Common myeloid progenitor, CD34-positive (primary cell): Measurements from ENCODE around the gene RORC.
"Not testable (repeated sequence)": the region's sequence is repeated elsewhere in the genome, so short reads cannot be mapped to it uniquely, and the experiment has no call there.

ENCODE experiments used
- CTCF ChIA-PET: fragments of 350-600 bp; sonication (Branson Sonifier 250); formaldehyde crosslinking; loops from one replicate; lab custom pipeline; 2021; ENCODE audit warnings: antibody characterized with exemption; lab: Charles Lee
- POLR2A ChIA-PET: fragments of 350-600 bp; sonication (Branson Sonifier 250); formaldehyde crosslinking; loops from one replicate; lab custom pipeline; 2021; ENCODE audit warnings: antibody characterized with exemption; lab: Charles Lee
- DNase-seq, 3 donors: peaks; one replicate each; pipeline versions ENCODE4 v3.0.0 to v3.0.0-alpha.2; 2013
- H3K27ac ChIP-seq, 2 experiments: 1 replicate in 1 of 2; 2 replicates in 1 of 2; pipeline ENCODE4 v1.7.0; 2013; ENCODE audit warnings: inconsistent platforms in 2 of 2, low read length in 2 of 2, mild to moderate bottlenecking in 2 of 2, low read depth in 1 of 2, moderate library complexity in 1 of 2; ENCODE audit not compliant: severe bottlenecking in 2 of 2, insufficient read depth in 1 of 2, poor library complexity in 1 of 2
- H3K27me3 ChIP-seq, 5 experiments: replicated peaks in 2 of 5; 1 replicate in 3 of 5; 2 replicates in 2 of 5; pipeline versions ENCODE4 v1.6.1 to v1.7.0; 2013; ENCODE audit warnings: low read length in 4 of 5, mild to moderate bottlenecking in 2 of 5, moderate library complexity in 2 of 5, inconsistent platforms in 1 of 5; ENCODE audit not compliant: insufficient read depth in 5 of 5, control insufficient read depth in 4 of 5
- H3K36me3 ChIP-seq, 4 experiments: 1 replicate in 2 of 4; 2 replicates in 2 of 4; pipeline versions ENCODE4 v1.6.1 to v1.7.0; 2013; ENCODE audit warnings: low read length in 3 of 4, control low read depth in 1 of 4, mild to moderate bottlenecking in 1 of 4; ENCODE audit not compliant: control insufficient read depth in 4 of 4, insufficient read depth in 4 of 4
- H3K4me1 ChIP-seq, 4 experiments: 1 replicate in 3 of 4; 2 replicates in 1 of 4; pipeline versions ENCODE4 v1.6.1 to v1.7.1; 2013; ENCODE audit warnings: low read length in 3 of 4, mild to moderate bottlenecking in 3 of 4, control low read depth in 1 of 4, inconsistent platforms in 1 of 4, moderate library complexity in 1 of 4; ENCODE audit not compliant: control insufficient read depth in 4 of 4, insufficient read depth in 4 of 4; ENCODE audit errors: control extremely low read depth in 1 of 4
- H3K4me3 ChIP-seq, 7 experiments: 1 replicate in 4 of 7; 2 replicates in 3 of 7; pipeline versions ENCODE4 v1.5.1 to v1.7.0; 2013; ENCODE audit warnings: mild to moderate bottlenecking in 7 of 7, low read length in 6 of 7, moderate library complexity in 6 of 7, inconsistent platforms in 2 of 7, low read depth in 2 of 7, control low read depth in 1 of 7; ENCODE audit not compliant: insufficient read depth in 4 of 7, control insufficient read depth in 1 of 7; ENCODE audit errors: extremely low read depth in 1 of 7
- H3K9me3 ChIP-seq, 5 experiments: 1 replicate in 4 of 5; 2 replicates in 1 of 5; pipeline versions ENCODE4 v1.6.1 to v1.7.1; 2013; ENCODE audit warnings: low read length in 4 of 5, mild to moderate bottlenecking in 2 of 5, inconsistent platforms in 1 of 5, low read depth in 1 of 5, moderate library complexity in 1 of 5; ENCODE audit not compliant: control insufficient read depth in 4 of 5, insufficient read depth in 2 of 5; ENCODE audit errors: control extremely low read depth in 1 of 5
- WGBS: methylation state at CpG from one replicate; pipeline ENCODE4 v1.1.5; 2013; ENCODE audit not compliant: insufficient coverage; 5-methylcytosine and 5-hydroxymethylcytosine counted together

RORC gene

DNA sequence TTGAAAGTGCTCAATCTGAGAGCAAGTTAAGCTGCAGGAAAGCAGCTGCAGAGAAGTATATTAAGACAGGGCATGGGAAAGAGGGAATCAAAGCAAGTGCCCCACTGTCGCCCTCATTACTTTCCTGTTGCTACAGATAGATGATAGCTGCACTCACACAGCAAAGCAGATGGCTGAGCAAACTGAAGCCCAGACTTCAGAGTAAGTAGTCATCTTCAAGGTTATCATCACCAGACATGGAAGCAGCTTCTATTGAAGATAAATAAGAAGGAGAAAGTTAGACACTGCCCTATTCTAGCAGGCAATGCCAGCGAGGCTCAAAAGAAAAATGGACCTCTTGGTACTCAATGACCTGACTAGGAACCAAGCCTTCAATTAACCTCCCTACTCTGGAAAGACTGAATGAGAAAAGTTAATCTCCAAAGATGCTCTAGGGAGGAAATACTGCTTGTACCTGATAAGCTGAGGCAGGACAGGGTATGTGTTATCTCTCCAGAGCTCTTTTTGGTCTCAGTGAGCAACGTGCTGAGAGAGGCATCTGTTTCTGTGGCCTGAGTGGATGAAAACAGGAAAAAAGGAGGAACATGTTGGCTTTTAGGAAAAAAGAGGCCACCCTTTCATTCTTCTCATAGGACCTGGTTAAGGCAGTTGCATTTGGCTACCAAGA lies 57.2 kb downstream of the RORC start:
- ChIA-PET POLR2A (no interaction called here), CTCF (interaction anchor here (0.5 to 1.4 kb wide), 2 partner anchors 11 to 50 kb away, joined by 6 read pairs; partner anchors contain the start of gene MRPL9)
- Histone ChIP-seq H3K27ac (no peak overlapping the region), H3K36me3 (peaks cover 2 to 24% (median 15%) of the 10 kb centered on the region in 4 experiments), H3K4me3 (no peak overlapping the region), H3K4me1 (no peaks in the 10 kb centered on the region), H3K27me3 (no peaks in the 10 kb centered on the region), H3K9me3 (no peaks in the 10 kb centered on the region)
- DNase-seq = peak; percentile 14 to 55 (median 32)
- WGBS = 70% methylated on average over 2 of the region's 3 CpGs

DNA sequence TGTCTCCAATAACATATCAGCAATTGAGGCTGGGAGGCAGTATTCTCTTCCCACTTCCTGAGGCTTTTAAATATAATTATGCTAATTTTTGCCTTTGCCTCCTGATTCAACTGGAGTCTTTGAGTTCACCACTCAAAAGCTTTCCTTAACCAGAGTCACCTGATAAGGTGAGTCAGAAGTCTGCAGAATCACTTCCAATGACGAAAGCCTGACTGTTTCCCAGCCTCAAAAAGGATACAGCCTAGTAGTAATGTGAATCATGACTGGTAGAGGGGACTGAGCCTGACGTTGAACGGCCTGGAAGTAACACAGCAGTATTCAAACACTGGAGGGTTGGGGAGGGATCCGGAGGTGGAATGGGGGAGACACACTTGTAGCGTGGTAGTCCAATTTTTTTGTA lies 57.9 kb downstream of the RORC start:
- POLR2A ChIA-PET = no interaction called here

DNA sequence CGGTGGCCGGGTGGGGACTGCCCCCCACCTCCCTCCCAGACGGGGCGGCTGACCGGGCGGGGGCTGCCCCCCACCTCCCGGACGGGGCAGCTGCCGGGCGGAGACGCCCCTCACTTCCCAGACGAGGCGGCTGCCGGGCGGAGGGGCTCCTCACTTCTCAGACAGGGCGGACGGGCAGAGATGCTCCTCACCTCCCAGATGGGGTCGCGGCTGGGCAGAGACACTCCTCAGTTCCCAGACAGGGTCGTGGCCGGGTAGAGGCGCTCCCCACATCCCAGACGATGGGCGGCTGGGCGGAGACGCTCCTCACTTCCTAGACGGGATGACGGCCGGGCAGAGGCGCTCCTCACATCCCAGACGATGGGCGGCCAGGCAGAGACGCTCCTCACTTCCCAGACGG lies 62.3 kb downstream of the RORC start:
- CTCF ChIA-PET, H3K9me3 ChIP-seq, H3K4me3 ChIP-seq, H3K27ac ChIP-seq, H3K27me3 ChIP-seq, H3K36me3 ChIP-seq, POLR2A ChIA-PET, DNase-seq, H3K4me1 ChIP-seq: not testable (repeated sequence)
- WGBS = 95% methylated on average over 15 of the region's 34 CpGs

More for the DNA sequence above, 57.9 kb downstream of the RORC start:
- Histone ChIP-seq H3K4me3 (no peak overlapping the region), H3K27ac (no peak overlapping the region), H3K27me3 (no peaks in the 10 kb centered on the region), H3K9me3 (no peaks in the 10 kb centered on the region), H3K36me3 (peaks cover 2 to 21% (median 14%) of the 10 kb centered on the region in 4 experiments), H3K4me1 (no peaks in the 10 kb centered on the region)
- 90% methylated on average over 3 of the region's 5 CpGs for WGBS
- no peak for DNase-seq
- CTCF ChIA-PET = no interaction called here

DNA sequence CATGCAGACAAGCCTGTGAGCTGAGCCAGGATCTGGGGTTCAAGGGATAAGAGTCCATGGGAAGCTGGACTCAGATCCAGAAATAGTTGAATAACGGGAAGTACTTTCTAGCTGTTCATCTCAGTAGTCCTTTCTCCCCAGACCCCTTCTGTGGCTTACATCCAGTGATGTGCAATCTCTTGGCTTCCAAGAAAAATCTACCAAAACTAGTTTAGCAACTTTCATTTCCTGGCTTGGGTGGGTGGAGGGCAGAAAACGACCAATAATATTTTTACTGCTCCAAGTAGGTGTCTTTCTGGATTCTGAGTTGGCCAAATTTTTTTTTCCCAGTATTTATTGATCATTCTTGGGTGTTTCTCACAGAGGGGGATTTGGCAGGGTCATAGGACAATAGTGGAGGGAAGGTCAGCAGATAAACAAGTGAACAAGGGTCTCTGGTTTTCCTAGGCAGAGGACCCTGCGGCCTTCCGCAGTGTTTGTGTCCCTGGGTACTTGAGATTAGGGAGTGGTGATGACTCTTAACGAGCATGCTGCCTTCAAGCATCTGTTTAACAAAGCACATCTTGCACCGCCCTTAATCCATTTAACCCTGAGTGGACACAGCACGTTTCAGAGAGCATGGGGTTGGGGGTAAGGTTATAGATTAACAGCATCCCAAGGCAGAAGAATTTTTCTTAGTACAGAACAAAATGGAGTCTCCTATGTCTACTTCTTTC lies 63.1 kb downstream of the RORC start:
- DNase-seq, H3K36me3 ChIP-seq, H3K27ac ChIP-seq, H3K4me1 ChIP-seq, POLR2A ChIA-PET, CTCF ChIA-PET, H3K4me3 ChIP-seq, H3K9me3 ChIP-seq, H3K27me3 ChIP-seq: not testable (repeated sequence)
- WGBS = 100% methylated on average over 1 of the region's 7 CpGs

DNA sequence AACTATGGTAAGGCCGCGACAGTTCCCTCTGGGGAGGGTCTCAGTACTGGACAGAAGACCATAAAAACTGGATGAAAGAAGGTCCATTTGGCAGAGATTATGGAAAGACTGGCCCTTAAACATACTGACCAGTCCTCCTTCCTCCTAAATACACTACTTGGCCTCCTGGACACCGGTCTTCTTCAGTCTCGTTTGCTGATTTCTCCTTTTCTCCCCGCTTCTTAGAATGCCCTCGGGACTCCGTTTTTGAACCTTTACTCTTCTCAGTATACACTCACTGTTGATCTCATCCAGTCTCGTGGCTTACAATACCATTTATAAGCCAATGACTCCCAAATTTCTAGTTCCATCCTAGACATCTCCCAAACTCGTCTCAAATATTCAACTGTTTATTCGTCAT lies 67.6 kb downstream of the RORC start:
- peak overlapping the region; percentile 69 to 90 for H3K27ac ChIP-seq
- H3K4me1 ChIP-seq = peaks cover 5 to 20% (median 16%) of the 10 kb centered on the region in 4 experiments
- POLR2A ChIA-PET = no interaction called here
- 73% methylated on average over 10 of the region's 10 CpGs for WGBS
- H3K9me3 ChIP-seq = no peaks in the 10 kb centered on the region
- no peaks in the 10 kb centered on the region for H3K27me3 ChIP-seq
- CTCF ChIA-PET = interaction anchor here (1.2 to 2.6 kb wide), 6 partner anchors 9 to 232 kb away, joined by 3 to 8 read pairs (median 4); partner anchors contain the start of gene TDRKH
- peaks cover 5 to 30% (median 25%) of the 10 kb centered on the region in 4 experiments for H3K36me3 ChIP-seq
- peak overlapping the region in 6 of 7 experiments; percentile 86 to 92 (median 88) for H3K4me3 ChIP-seq
- peak in 2 of 3 donors; percentile 2 for DNase-seq

DNA sequence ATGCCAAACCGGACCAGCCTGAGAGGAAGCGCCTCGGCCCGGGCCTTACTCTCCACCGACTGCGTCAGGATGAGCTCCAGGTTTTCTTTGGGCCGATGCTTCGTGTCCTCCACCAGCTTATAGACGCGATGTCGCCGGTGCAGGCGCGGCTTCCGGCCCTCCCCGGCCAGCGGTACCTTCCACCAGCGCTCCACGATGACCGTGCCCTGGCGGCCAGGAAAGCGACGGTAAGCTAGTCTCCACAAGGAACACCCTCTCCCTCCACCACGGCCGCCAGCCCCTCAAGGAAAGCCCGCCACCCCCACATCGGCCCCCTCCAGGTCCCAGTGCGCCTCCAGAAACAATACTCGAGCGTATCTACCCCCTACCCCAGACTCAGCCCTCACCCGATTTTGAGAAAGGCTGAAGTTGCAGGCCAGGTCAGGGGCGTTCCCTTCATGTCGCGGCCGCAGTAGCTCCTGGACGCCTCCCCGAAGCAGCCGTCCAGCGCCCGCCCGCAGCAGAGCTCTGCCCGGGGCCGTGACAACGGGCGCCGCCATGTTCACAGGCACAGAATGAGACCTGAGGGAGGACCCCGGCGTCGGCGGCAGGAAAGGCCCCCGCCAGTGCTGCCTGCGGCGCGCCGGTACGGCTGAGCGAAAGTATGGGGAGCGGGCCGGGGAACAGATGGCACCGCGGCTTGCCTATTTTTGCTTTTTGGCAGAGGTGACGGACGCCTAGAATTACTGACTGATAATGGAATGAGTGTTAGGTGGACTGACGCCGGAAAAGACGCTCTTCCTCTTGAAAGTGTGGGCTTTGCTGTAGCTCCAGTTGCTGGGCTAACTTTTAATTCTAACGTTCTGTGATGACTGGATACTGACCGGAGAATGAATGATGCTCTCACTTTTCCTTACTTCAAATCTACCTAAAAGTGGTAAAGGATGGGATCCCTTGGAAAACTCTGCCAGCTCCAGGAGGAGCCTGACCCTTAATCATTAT lies 68.4 kb downstream of the RORC start, which contains the start of gene MRPL9:
MRPL9 (minus strand) TSS at position 556 of the 981 bp plus-strand sequence; CDS start at position 539, 17 bp downstream.
- WGBS = 0% methylated on average over 45 of the region's 68 CpGs
- Histone ChIP-seq H3K27me3 (no peaks in the 10 kb centered on the region), H3K27ac (peak within 1 kb of the TSS; percentile 69 to 90), H3K36me3 (peaks cover 5 to 35% (median 27%) of the 10 kb centered on the region in 4 experiments), H3K4me1 (peaks cover 5 to 20% (median 16%) of the 10 kb centered on the region in 4 experiments), H3K9me3 (no peaks in the 10 kb centered on the region), H3K4me3 (peak within 1 kb of the TSS; percentile 71 to 92 (median 87))
- peak; percentile 79 to 87 (median 82) for DNase-seq
- ChIA-PET CTCF (interaction anchor here (1.1 to 2.6 kb wide), 8 partner anchors 10 to 231 kb away, joined by 3 to 8 read pairs (median 4); partner anchors contain the start of gene TDRKH), POLR2A (interaction anchor here (0.6 to 1.2 kb wide), 3 partner anchors 27 to 58 kb away, joined by 3 to 4 read pairs (median 4); partner anchors contain the start of gene TDRKH)
